Epithelial cell of proximal tubule (primary cell): Measurements from ENCODE around the gene SSC5D. TPM values are rescaled to one million over a fixed set of nuclear protein-coding genes. Genes with fewer than 3 reads are reported as not detected.
A peak's percentile ranks its signal among the peaks of the same experiment; 100 is the strongest.

Source experiments
- DNase-seq: peaks from one replicate; pipeline ENCODE4 v3.0.0-alpha.2; 2011; ENCODE audit warnings: low read depth
- H3K4me3 ChIP-seq: 2 replicates; pipeline ENCODE4 v1.5.1; 2011; ENCODE audit warnings: low read depth, mild to moderate bottlenecking, low read length
- CTCF ChIP-seq: conservative IDR thresholded peaks from 2 replicates; pipeline ENCODE4 v1.5.1; 2012; ENCODE audit warnings: low read depth, mild to moderate bottlenecking, low read length
- total RNA-seq: library from RNA; depleted of rRNA; stranded (reverse); fragments of >200 nt; gene quantifications from 2 replicates; pipeline ENCODE4 v1.2.3, GENCODE V29; 2015

Gene SSC5D
- total RNA-seq, 1 donor from 2014 or later, result 0.86 TPM

GRCh38 chr19:55451163-55451964, 36.9 kb upstream of the SSC5D start:
- H3K4me3 ChIP-seq, result no peak overlapping the region
- DNase-seq, result no peak

GRCh38 chr19:55451965-55452748, 36.1 kb upstream of the SSC5D start:
- no peak for DNase-seq
- no peak for TF ChIP-seq CTCF
- no peak overlapping the region for H3K4me3 ChIP-seq

More at GRCh38 chr19:55451163-55451964, 36.9 kb upstream of the SSC5D start:
- TF ChIP-seq CTCF, result no peak

- TF ChIP-seq CTCF, result no peak
- H3K4me3 ChIP-seq, result no peak overlapping the region
- no peak for DNase-seq
Observed at GRCh38 chr19:55452749-55453346, 35.4 kb upstream of the SSC5D start.

- no peak for TF ChIP-seq CTCF
- DNase-seq, result no peak
- H3K4me3 ChIP-seq, result no peak overlapping the region
Observed at GRCh38 chr19:55453511-55454260, 34.5 kb upstream of the SSC5D start.

- TF ChIP-seq CTCF, result peak; percentile 79
- no peak for DNase-seq
Observed at GRCh38 chr19:55454787-55455243, 33.4 kb upstream of the SSC5D start.

GRCh38 chr19:55455576-55456235, 32.5 kb upstream of the SSC5D start:
- no peak for TF ChIP-seq CTCF
- no peak overlapping the region for H3K4me3 ChIP-seq

More at GRCh38 chr19:55454787-55455243, 33.4 kb upstream of the SSC5D start:
- no peak overlapping the region for H3K4me3 ChIP-seq

More at GRCh38 chr19:55455576-55456235, 32.5 kb upstream of the SSC5D start:
- DNase-seq, result no peak
